HEK293T (cell line): ENCODE data around the gene SLC8A1.

Source experiments
- NFRKB ChIP-seq: fragments of 450-650 bp; IDR thresholded peaks from 2 replicates; pipeline ENCODE4 v1.6.1; 2016; ENCODE audit warnings: mild to moderate bottlenecking, moderate library complexity
- PKNOX1 ChIP-seq: fragments of 450-650 bp; IDR thresholded peaks from 2 replicates; pipeline ENCODE4 v1.6.1; 2016
- SP1 ChIP-seq: fragments of 450-650 bp; IDR thresholded peaks from 2 replicates; pipeline ENCODE4 v1.6.1; 2017

DNA sequence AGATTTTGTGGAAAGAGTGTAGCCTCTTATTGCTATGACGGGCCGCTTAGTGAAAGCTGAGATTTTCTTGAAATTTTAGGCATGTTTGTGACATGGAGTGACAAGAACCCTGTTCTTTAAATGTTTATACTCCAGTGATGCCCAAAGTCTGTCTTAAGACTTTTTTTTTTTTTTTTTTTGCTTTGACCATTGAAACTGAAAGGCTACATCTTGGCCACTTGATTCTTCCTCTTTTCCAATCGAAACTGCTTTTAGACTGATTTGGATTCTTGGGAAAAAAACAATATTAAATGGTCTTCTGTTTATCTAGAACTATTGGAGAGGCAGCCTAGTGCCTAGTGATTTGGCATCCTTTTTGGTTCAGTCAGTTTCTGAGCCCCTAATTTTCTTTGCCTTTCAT lies 2.4 kb upstream of the SLC8A1 start:
- TF ChIP-seq SP1: no peak
- TF ChIP-seq PKNOX1: no peak
- TF ChIP-seq NFRKB: no peak
